Breast epithelium (tissue), 4 donors: Measurements from ENCODE around the gene SYT3. TPM values are rescaled to one million over a fixed set of nuclear protein-coding genes. Genes with fewer than 3 reads are reported as not detected.
"Not testable (repeated sequence)": the region's sequence is repeated elsewhere in the genome, so short reads cannot be mapped to it uniquely, and the experiment has no call there.

Experiments
- DNase-seq, 2 donors: peaks; one replicate each; pipeline ENCODE4 v3.0.0-alpha.2; 2019; ENCODE audit warnings: low spot score in 2 of 2
- H3K27ac ChIP-seq, 2 donors: fragments of 200-600 bp; sonication (generic) in 1 of 2; one replicate each; pipeline ENCODE4 v1.5.1; 2016 to 2019; ENCODE audit warnings: mild to moderate bottlenecking in 1 of 2
- H3K27me3 ChIP-seq, 2 donors: fragments of 200-600 bp; sonication (generic) in 1 of 2; one replicate each; pipeline versions ENCODE4 v1.5.1 to v1.6.0; 2017 to 2019; ENCODE audit warnings: control low read depth in 1 of 2, mild to moderate bottlenecking in 1 of 2
- H3K36me3 ChIP-seq: fragments of 200-600 bp; one replicate; pipeline ENCODE4 v1.5.1; 2019
- H3K4me1 ChIP-seq, 2 donors: fragments of 200-600 bp; sonication (generic); one replicate each; pipeline ENCODE4 v1.5.1; 2016 to 2019; ENCODE audit warnings: control low read depth in 1 of 2
- H3K4me3 ChIP-seq, 3 donors: fragments of 200-600 bp; sonication (generic); 1 replicate in 2 of 3; 2 replicates in 1 of 3; pipeline ENCODE4 v1.5.1; 2016 to 2019; ENCODE audit warnings: mild to moderate bottlenecking in 3 of 3, moderate library complexity in 2 of 3
- H3K9me3 ChIP-seq, 2 donors: fragments of 200-600 bp; sonication (generic) in 1 of 2; one replicate each; pipeline ENCODE4 v1.5.1; 2016 to 2019; ENCODE audit warnings: control low read depth in 1 of 2
- POLR2A ChIP-seq: fragments of 450-650 bp; IDR thresholded peaks from one replicate; pipeline ENCODE4 v1.6.1; 2016; ENCODE audit warnings: antibody characterized with exemption, mild to moderate bottlenecking, moderate library complexity
- POLR2AphosphoS5 ChIP-seq, 3 donors: sonication (generic); formaldehyde crosslinking; IDR thresholded peaks; one replicate each; pipeline ENCODE4 v1.6.1; 2017; ENCODE audit warnings: antibody characterized with exemption in 3 of 3
- intact Hi-C: fragments of 100-400 bp; cut with DNase I; formaldehyde crosslinking; loops from one replicate; pipeline ENCODE4 v1.15.1; 2023; ENCODE audit warnings: low total_unique reads
- total RNA-seq, 3 donors: library from RNA; depleted of rRNA; stranded (reverse); fragments of >200 nt; gene quantifications; one replicate each; pipeline ENCODE4 v1.1.0, GENCODE V29; 2016
- TF ChIP-seq, protein P1 (sequence below), 3 donors: fragments of 450-650 bp; IDR thresholded peaks; one replicate each; pipeline ENCODE4 v1.5.1; 2016 to 2017; ENCODE audit warnings: antibody characterized with exemption in 3 of 3, mild to moderate bottlenecking in 3 of 3, moderate library complexity in 3 of 3

Gene SYT3
- total RNA-seq, 3 donors from 2014 or later, result 0.33 to 1.3 TPM; not detected in 1

DNA sequence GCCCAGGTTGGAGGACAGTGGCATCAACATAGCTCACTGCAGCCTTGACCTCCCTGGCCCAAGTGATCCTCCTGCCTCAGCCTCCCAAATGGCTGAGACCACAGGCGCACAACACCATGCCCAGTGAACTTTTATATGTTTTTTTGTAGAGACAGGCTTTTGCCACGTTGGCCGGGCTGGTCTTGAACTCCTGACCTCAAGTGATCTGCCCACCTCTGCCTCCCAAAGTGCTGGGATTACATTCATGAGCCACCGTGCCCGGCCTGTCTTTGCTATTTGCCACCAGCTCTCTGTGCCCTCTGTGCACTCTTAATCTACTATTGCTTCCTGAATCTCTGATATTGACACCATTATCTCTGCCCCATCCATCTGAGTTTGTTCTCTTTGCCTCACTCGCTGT lies 37.2 kb downstream of the SYT3 start:
- Histone ChIP-seq H3K27ac (no peak overlapping the region), H3K4me3 (no peak overlapping the region), H3K36me3 (no peaks in the 10 kb centered on the region), H3K4me1 (no peaks in the 10 kb centered on the region), H3K27me3 (peaks cover 0 to 37% of the 10 kb centered on the region in 2 donors), H3K9me3 (no peaks in the 10 kb centered on the region)
- intact Hi-C loops, result no loop called here
- TF ChIP-seq, protein P1, sequence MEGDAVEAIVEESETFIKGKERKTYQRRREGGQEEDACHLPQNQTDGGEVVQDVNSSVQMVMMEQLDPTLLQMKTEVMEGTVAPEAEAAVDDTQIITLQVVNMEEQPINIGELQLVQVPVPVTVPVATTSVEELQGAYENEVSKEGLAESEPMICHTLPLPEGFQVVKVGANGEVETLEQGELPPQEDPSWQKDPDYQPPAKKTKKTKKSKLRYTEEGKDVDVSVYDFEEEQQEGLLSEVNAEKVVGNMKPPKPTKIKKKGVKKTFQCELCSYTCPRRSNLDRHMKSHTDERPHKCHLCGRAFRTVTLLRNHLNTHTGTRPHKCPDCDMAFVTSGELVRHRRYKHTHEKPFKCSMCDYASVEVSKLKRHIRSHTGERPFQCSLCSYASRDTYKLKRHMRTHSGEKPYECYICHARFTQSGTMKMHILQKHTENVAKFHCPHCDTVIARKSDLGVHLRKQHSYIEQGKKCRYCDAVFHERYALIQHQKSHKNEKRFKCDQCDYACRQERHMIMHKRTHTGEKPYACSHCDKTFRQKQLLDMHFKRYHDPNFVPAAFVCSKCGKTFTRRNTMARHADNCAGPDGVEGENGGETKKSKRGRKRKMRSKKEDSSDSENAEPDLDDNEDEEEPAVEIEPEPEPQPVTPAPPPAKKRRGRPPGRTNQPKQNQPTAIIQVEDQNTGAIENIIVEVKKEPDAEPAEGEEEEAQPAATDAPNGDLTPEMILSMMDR (IDR thresholded peaks at IDR 0.05), result no peak
- TF ChIP-seq POLR2A, result no peak
- no peak for DNase-seq

DNA sequence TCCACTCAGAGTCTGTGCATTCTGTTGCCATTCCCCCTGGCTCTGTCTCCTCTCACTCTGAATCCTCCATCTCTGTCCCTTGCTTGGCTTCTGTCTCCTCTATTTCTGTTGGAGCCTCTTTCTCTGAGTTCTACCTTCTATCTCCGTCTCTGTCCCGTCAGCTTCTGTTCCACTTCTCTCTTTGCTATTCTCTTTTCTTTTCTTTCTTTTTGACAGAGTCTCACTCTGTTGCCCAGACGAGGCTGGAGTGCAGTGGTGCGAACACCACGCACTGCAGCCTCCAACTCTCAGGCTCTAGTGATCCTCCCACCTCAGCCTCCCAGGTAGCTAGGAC lies 37.6 kb downstream of the SYT3 start:
- no peak for DNase-seq
- no peaks in the 10 kb centered on the region for H3K4me1 ChIP-seq
- intact Hi-C loops, result no loop called here
- H3K27ac ChIP-seq, result no peak overlapping the region
- peaks cover 0 to 33% of the 10 kb centered on the region in 2 donors for H3K27me3 ChIP-seq
- TF ChIP-seq POLR2AphosphoS5 (IDR thresholded peaks at IDR 0.05) (no peak), POLR2A (no peak)
- TF ChIP-seq, protein P1 (IDR thresholded peaks at IDR 0.05), result no peak
- H3K9me3 ChIP-seq, result no peaks in the 10 kb centered on the region
- H3K4me3 ChIP-seq, result no peak overlapping the region
- H3K36me3 ChIP-seq, result no peaks in the 10 kb centered on the region

DNA sequence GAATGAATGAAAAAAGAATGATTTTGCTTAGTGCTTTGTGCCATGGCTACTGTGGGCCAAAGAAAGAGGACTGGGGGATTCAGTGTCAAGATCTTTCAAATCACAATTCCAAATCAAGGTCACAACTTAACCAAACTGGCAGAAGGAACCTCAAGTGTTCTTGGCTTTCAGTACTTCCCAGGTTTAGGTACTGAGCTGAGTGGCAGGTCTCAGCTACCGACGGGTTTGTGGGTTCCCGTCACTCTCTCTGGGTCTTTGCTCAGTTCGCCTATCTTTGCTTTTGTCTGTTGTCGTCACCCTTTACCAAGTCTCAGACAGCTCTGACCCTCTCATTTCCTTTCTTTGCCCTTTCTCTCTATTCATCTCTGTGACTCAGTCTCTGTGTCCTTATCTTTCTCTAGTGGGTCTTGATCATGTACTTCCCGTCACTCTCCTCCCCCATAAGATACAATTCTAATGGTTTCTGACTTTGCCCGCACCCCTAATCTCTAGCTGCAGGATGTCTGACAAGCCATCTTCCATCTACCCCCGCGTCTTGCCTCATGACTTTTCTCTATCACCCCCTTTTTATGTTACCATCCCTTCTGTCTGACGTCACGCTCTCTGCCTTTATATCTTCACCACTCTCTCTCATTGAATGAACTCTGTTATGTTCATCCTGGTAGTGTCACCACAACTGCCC lies 38.1 kb downstream of the SYT3 start:
- Histone ChIP-seq H3K9me3 (no peaks in the 10 kb centered on the region), H3K36me3 (no peaks in the 10 kb centered on the region), H3K27ac (no peak overlapping the region), H3K4me1 (no peaks in the 10 kb centered on the region), H3K4me3 (no peak overlapping the region), H3K27me3 (peaks cover 0 to 28% of the 10 kb centered on the region in 2 donors)
- TF ChIP-seq POLR2AphosphoS5 (IDR thresholded peaks at IDR 0.05), result no peak
- TF ChIP-seq POLR2A, result no peak
- TF ChIP-seq, protein P1 (IDR thresholded peaks at IDR 0.05), result no peak
- intact Hi-C loops, result no loop called here
- DNase-seq, result no peak

DNA sequence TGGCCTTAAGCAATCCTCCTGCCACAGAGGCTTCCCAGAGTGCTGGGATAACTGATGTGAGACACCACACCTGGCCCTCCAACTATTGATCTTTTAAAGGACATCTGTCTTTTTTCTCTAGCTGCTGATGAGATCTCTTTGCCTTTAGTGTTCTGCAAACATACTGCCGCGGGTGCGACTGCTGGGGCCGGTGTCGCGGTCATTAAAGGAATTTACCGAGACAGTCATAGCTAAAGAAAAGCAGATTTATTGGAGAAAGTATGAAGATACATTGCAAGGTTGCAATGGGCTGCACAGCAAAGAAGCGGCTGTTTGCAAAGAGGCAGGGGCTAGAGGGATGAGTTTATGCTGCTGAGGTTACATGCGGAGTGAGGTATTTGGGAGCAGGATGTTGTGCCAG lies 40.3 kb downstream of the SYT3 start:
- no peak for TF ChIP-seq POLR2A
- TF ChIP-seq, protein P1 (IDR thresholded peaks at IDR 0.05), result no peak
- TF ChIP-seq POLR2AphosphoS5 (IDR thresholded peaks at IDR 0.05), result no peak
- DNase-seq, result no peak
- H3K4me1 ChIP-seq, result no peaks in the 10 kb centered on the region
- intact Hi-C loops, result no loop called here
- no peaks in the 10 kb centered on the region for H3K36me3 ChIP-seq
- peaks cover 0 to 18% of the 10 kb centered on the region in 2 donors for H3K27me3 ChIP-seq
- H3K4me3 ChIP-seq, result no peak overlapping the region
- no peak overlapping the region for H3K27ac ChIP-seq
- H3K9me3 ChIP-seq, result no peaks in the 10 kb centered on the region

DNA sequence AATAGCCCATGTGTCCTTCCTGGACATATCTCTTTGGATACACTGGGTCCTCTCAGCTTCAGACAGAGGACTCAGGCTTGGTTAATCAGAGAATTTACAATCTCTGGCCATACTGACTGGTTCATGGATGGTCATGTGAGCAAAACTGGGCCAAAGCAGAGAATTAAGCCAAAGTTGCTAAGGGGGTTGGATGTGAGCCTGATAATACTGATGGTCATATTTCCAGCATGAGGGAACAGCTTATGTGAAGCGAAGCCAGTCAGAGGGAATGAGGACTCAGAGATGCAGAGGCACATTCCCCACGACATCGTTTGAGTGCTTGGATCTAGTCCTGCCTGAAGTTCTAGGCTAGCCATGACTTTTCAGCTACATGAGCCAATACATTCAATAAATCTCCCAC lies 49.5 kb downstream of the SYT3 start:
- Histone ChIP-seq H3K36me3 (no peaks in the 10 kb centered on the region), H3K4me3 (no peak overlapping the region), H3K27ac (no peak overlapping the region), H3K9me3 (no peaks in the 10 kb centered on the region), H3K27me3 (peaks cover 0 to 4% of the 10 kb centered on the region in 2 donors), H3K4me1 (no peaks in the 10 kb centered on the region)
- TF ChIP-seq, protein P1 (IDR thresholded peaks at IDR 0.05), result no peak
- TF ChIP-seq POLR2A (no peak), POLR2AphosphoS5 (IDR thresholded peaks at IDR 0.05) (no peak)
- DNase-seq, result no peak
- intact Hi-C loops, result no loop called here

DNA sequence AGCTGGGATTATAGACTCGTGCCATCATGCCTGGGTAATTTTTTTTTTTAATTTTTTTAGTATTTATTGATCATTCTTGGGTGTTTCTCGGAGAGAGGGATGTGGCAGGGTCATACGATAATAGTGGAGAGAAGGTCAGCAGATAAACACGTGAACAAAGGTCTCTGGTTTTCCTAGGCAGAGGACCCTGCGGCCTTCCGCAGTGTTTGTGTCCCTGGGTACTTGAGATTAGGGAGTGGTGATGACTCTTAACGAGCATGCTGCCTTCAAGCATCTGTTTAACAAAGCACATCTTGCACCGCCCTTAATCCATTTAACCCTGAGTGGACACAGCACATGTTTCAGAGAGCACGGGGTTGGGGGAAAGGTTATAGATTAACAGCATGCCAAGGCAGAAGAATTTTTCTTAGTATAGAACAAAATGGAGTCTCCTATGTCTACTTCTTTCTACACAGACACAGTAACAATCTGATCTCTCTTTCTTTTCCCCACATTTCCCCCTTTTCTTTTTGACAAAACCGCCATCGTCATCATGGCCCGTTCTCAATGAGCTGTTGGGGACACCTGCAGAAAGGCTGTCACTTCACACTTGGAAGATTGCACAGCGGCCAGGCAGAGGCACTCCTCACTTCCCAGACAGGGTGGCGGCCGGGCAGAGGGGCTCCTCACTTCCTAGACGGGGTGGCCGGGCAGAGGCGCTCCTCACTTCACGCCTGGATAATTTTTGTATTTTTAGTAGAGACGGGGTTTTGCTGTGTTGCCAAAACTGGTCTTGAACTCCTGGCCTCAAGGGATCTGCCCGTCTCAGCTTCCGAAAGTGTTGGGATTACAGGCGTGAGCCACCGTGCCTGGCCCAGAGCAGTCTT lies 57.7 kb downstream of the SYT3 start:
- DNase-seq, H3K27ac ChIP-seq, H3K9me3 ChIP-seq, H3K4me3 ChIP-seq, H3K27me3 ChIP-seq, H3K36me3 ChIP-seq, H3K4me1 ChIP-seq, intact Hi-C loops: not testable (repeated sequence)
